HuH-7 (cell line): Measurements from ENCODE around the gene MAGEA11.
"Not testable (repeated sequence)": the region's sequence is repeated elsewhere in the genome, so short reads cannot be mapped to it uniquely, and the experiment has no call there.

Experiments used
- DNase-seq: peaks from one replicate; pipeline ENCODE4 v3.0.0; 2011; ENCODE audit warnings: low spot score

Gene MAGEA11, protein sequence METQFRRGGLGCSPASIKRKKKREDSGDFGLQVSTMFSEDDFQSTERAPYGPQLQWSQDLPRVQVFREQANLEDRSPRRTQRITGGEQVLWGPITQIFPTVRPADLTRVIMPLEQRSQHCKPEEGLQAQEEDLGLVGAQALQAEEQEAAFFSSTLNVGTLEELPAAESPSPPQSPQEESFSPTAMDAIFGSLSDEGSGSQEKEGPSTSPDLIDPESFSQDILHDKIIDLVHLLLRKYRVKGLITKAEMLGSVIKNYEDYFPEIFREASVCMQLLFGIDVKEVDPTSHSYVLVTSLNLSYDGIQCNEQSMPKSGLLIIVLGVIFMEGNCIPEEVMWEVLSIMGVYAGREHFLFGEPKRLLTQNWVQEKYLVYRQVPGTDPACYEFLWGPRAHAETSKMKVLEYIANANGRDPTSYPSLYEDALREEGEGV

DNA sequence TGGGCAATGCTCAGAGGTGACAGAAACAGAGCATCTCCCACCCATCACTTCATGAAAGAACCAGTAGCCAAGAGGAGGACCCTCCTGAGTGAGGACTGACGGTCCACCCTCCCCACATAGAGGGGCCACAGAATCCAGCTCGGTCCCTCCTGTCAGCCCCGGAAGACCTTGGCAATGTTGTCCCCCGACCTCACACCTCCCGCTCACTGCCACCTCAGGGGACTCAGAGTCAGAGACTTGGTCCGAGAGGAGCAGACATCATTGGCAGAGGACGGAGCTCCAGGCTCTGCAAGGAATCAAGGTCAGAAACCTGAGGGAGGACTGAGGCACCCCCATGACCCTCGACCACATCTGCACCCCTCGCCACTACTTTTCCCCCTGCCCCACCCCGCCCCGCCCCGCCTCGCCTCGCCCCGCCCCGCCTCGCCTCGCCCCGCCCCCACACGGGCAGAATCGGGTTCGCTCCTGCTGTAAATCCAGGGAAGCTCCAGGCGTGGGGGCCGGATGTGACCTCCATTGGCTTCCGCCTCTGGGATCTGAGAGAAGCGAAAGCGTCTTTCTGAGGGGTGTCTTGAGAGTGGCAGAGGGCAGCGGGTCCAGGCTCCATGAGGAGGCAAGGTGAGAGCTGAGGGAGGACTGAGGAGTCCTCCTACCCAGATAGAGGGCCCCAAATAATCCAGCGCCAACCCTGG is at the start of gene MAGEA11:
Gene MAGEA11 (plus strand): TSS at position 516 of the 692 bp plus-strand sequence. CDS start 1,100 bp downstream, outside the sequence.
- no peak for DNase-seq

DNA sequence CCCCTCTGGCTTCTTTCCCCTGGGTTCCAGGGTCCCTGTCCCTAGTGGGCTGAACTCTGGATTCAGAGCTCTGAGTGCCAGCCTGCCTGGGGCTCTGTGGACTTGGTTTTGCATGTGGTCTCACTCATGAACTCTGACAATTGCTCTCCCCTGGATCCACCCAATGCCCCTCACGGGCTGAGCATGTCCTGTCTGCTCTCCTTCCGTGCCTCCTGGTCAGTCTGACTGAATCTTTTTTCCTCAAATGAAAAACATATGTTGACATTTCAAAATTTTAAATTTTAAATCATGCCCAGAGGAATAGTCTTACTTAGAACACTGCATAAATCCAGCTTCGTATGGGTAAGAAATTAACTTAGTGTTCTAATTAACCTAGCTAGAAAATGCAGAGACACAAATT is 36.8 kb upstream of the MAGEA11 start:
- not testable (repeated sequence) for DNase-seq

DNA sequence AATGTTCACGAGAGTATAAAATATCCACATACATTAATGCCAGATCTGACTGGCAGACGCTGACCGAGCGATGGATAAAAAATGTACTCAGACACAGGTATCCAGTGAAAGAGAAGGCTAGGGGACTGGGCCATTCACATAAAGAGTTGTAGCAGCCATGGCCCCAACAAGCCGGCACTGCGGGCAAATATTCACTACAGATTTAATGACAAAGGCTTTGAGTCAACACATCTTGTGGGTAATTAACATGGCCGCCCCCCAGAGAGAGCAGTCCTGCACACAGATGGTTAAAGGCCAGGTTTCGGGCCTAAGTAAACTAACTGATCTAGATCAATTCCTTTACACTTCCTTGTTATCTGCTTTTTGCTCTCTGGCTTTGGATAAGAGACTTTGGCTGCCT is 36.3 kb upstream of the MAGEA11 start:
- not testable (repeated sequence) for DNase-seq

DNA sequence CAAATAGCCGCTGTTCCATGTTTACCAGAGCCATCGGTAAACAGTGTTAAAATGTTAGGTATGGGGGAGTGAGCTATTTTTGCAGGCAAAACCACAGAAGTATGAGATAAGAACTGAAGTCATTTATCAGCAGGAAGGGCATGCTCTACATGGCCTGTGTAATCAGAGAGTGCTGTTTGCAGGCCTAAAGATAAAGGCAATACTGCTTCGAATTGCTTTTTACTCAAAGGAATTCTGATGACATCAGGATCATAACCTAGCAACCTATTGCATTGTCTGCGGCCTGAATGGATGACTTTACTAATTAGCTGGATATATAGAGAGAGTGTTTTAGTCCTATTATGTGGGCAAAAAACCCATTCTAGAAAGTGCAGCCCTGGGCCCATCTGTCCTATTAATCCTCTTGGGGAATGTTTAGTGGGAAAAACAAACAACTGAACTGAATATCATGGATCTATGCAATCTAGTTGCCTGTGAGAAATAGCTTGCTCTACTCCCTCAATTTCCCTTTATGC is 32.6 kb upstream of the MAGEA11 start:
- not testable (repeated sequence) for DNase-seq

DNA sequence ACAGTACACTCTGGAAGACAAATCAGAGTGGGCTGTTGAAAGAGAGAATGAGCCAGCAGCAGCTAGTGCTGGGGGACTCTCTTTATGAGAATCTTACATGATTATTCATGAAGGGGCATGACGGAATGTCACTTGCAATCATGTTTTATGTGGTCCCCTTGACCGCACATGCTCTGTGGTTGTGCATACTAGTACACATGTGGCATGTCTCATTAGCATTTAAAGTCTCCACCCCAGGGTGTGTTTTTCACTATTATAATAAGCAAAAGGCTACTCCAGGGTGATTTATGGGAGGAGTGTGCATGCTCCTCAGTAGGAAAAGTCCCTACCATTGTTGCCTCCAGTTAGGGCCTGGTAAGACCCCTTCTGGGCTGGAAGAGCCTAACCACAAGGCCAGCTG is 30.7 kb upstream of the MAGEA11 start:
- no peak for DNase-seq

DNA sequence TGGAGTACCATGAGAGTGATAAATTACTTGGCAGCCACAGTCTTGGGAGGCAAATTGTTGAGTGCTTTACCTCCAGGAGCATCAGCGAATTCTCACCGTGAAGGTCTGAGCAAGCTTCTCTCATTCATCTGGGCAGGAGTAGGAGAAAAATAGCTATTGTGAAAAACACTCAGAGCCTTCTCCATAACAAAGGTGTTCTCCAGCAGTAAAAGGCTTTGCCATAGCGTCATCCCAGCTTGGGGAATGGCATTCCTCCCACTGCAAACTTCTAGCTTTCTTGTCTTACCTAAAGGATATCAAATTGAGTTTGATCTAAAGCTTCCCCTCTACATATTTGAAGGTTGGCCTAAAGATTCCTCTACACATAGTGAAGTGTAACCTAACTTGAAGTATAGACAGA is 29.8 kb upstream of the MAGEA11 start:
- no peak for DNase-seq

DNA sequence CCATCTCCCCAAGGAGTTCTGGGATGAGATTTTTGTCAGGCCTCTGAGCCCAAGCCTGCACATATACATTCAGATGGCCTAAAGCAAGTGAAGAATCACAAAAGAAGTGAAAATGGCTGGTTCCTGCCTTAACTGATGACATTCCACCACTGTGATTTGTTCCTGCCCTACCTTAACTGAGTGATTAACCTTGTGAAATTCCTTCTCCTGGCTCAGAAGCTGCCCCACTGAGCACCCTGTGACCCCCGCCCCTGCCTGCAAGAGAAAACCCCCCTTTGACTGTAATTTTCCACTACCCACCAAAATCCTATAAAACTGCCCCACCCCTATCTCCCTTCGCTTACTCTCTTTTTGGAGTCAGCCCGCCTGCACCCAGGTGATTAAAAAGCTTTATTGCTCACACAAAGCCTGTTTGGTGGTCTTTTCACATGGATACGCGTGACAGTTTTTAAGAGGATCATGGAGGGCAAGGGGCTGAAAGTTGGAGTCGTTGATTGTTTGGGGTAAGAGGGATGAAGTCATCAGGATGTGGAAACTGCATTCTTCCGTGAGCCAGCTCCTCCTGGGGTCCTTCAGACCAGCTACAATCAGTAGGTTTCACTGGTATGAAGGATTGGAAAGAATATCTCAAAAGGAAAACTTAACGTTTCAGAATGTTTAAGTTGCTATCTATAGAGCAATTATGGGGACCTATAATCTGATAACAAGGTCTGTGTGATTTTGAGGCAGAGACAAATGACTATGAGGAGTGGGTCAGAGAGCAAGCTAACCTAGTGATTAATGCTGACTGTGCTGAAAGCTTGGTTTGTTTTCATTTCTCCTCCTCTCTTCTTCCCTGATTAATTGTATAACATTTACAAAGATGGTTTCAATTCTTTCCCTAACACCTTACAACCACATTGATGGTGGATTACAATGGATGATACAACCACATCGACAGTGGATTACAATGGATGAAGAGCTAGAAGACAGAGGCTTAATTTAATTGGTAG is 28.6 kb upstream of the MAGEA11 start:
- DNase-seq: no peak

DNA sequence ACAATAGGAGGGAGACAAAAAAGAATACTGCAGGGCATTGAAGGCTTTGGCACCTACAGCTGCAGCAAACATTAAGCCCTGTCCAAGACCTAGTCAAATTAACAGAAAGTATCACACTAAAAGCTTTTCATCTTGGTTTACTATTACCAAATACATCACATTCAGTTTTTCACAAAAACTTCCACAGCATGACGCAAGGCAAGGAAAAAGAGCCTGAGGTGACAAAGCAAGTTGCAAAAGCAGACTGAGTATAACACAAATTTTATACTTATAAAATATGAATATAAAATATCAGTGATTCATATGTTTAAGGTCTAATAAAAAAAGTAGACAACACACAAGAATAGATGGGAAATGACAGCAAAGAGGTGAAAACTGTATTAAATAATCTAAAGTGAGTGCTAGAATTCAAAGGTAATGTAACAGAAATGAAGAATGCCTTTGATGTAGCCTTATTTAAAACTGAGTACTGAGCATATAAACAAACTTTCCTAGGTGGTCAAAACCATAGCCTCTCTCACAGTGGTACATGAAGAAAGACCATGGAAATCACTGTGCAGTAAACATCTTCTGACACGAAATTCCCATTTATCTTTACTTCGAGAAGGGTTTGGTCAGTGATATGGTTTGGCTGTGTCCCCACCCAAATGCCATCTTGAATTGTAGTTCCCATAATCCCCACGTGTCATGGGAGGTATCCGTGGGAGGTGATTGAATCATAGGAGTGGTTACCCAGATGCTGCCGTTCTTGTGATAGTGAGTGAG is 27.7 kb upstream of the MAGEA11 start:
- DNase-seq: no peak

DNA sequence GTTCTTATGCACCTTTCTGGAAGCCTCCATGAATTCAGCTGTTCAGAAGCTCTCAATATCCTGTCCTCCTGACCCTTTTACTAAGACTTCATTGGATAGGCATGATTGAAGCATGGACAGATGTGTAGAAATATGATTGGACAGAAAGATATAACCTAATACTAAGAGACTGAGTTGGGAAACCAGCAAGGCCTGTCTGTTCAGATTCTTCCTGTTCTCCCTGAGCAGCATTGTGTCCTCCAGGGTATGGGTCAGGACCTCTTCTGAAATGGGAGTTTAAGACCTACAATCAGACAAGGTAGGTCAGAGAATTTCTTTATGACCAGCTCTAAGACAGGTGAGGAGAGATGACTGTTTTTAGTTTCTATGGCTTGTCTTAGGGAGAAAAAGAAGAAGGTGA is 23.9 kb upstream of the MAGEA11 start:
- no peak for DNase-seq

DNA sequence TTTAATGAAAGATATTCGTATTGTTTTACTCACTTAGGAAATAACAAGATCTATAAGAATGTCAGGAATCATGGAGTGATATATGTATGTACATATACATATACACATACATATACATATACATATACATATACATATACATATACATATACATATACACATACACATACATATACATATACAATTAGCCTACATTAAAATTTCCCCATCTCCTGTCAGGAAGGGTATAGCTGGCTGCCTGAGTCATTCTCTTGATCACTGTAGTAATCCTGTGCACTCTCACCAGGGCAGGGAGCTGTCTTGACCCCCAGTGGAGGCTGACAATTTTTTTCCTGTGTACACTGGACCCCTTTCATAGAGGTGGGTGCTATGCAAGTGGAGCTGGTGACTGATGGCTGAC is 23.3 kb upstream of the MAGEA11 start:
- DNase-seq: no peak

DNA sequence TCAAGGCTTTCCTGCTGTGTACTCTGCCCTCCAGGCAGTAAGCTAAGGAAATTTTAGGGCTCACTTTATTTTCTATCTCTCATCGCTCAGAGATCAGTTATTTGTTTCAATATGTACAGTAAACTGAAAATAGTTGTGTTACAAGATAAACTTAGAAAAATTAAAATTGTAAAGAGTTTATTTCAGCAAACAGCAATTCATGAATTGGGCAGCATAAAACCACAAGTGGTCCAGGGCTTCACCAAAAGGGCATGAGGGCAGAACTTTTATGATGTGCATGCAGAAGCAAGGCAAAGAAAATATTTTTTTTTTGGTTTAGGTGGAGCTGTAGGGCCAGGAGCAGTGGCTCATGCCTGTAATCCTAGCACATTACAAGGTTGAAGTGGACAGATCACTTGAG is 20.1 kb upstream of the MAGEA11 start:
- DNase-seq: no peak

DNA sequence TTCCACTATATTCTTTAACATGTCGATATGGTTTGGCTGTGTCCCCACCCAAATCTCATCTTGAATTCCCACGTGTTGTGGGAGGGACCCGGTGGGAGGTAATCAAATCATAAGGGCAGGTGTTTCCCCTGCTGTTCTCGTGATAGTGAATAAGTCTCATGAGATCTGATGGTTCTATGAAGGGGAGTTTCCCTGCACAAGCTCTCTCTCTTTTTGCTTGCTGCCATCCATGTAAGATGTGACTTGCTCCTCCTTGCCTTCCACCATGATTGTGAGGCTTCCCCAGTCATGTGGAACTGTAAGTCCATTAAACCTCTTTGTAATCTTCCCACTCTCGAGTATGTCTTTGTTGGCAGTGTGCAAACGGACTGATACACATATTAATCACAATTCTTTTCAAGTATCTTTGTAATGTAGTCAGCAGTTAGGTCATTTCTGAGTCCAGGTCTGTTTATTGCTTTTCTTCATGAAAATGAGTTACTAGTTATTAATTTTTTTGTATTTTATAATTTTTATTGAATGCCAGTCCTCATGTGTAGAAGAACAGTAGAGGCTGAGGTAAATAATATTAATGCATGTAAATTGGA is 19.1 kb upstream of the MAGEA11 start:
- not testable (repeated sequence) for DNase-seq

DNA sequence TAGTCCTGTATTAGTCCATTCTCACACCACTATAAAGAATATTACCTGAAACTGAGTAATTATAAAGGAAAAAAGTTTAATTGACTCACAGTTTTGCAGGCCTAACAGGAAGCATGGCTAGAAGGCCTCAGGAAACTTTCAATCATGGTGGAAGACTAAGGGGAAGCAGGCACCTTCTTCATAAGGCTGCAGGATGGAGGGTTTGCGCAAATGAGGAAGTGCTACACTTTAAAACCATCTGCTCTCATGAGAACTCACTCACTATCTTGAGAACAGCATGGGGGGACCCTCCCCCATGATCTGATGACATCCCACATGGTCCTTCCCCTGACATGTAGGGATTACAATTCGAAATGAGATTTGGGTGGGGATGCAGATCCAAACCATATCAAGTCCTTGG is 12.1 kb upstream of the MAGEA11 start:
- no peak for DNase-seq

DNA sequence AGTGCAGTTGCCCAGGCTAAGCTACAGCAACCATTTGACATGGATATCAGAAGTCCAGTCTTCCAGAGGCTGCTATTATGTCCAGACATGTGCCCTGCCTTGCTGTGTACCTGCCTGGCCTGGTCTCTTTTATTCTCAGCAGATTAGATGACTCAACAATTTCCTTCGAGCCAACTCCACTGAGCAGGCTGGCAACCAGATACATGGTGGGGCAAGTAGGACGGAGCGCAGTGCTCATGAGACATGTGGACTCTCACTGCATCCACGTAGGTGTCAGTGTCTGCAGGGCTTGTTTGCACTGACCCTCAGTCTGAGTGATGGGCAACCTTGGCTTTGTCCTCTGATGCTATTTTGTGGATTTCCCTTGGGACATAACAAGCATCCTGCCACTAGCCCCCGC is 7.2 kb upstream of the MAGEA11 start:
- DNase-seq: no peak

DNA sequence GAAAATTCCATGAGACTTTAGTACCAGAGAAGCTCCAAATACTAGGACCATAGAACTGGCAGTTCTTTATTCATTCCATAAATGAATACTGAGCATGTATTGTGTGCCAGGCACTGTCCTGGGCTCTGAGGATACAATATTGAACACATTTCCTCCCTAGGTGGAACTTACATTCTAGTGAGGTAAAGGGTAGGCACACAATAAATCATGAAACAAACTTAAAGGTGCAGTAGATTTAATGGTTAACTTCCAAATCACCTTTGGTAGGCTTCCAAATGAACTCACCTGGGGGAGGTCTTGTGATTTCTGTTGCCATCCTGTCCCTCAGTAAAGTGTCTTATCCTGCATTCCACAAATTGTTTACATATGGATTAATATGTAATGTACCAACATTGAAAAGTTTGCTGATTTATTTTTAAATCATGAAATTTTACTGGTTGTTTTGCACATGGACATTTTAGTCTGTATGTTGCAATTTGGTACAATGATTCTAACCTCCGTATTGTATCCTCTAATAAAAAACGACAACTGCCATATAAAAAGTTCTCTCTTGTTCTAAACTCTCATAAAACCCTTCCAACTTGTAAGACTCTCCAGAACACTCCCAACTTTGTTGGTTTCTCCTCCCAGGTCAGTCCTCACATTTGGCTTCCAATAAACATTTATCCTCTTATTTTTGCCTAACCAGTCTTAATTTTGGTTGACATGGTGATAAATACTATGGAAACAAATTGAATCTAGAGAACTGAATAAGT is 4.5 kb upstream of the MAGEA11 start:
- no peak for DNase-seq

DNA sequence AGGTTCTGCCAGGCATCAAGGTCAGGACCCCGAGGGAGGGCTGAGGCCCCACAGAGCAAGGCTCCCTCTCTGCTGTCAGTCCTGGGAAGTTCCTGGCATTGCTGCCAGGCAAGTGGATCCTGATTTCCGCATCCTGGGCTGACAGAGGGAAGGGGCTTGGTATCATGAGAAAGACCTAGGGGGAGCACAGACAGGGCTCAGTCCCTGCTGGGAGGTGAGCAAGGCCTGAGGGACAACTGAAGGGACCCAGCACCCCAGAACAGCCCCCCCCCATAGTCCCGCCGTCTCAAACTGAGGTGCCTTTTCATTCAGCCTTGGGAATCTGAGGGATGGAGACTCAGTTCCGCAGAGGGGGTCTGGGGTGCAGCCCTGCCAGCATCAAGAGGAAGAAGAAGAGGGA is 971 bp downstream of the MAGEA11 start:
- no peak for DNase-seq

DNA sequence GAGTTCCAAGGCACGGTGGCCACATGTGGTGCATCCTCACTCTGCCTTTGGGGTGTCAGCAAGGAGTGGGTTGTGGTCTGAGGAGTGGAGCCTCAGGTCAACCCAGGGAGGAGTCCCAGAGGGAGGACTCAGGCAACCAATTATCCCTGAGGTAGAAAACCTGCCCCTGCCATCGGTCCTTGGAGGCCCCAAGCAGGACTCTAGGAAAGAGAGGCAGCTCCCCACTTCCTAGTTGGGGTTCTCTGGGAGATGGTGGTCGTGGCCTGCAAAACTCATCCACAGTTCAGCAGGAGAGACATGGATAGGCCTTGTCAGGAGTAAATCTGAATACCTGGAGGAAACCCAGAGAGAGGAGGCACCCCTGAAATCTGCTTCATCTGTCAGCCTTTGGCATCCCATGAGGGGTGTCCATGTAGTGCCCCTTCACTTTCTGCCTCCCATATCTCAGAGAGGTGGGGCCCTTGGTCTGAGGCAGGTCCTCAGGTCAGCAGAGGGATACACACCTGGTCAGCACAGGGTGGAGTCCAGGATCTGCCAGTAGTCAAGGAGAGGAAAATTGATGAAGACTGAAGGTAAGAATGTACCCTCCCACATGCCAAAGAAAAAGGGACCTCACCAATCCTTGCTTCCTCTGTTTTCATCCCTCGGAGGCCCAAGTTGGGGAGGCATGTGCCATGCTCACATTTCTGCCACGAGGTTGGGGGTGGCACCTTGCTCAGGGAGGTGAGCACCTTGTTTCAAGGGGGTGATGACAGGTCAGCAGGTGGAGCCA is 1.6 kb downstream of the MAGEA11 start:
- no peak for DNase-seq

DNA sequence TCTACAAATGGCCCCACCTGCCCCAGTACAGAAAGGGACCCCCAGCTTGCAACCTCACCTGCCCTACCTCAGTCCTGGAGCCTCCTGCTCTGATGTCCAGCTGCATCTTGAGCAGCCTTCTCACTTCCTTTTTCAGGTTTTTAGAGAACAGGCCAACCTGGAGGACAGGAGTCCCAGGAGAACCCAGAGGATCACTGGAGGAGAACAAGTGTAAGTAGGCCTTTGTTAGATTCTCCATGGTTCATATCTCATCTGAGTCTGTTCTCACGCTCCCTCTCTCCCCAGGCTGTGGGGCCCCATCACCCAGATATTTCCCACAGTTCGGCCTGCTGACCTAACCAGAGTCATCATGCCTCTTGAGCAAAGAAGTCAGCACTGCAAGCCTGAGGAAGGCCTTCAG is 3.6 kb downstream of the MAGEA11 start:
- DNase-seq: no peak

DNA sequence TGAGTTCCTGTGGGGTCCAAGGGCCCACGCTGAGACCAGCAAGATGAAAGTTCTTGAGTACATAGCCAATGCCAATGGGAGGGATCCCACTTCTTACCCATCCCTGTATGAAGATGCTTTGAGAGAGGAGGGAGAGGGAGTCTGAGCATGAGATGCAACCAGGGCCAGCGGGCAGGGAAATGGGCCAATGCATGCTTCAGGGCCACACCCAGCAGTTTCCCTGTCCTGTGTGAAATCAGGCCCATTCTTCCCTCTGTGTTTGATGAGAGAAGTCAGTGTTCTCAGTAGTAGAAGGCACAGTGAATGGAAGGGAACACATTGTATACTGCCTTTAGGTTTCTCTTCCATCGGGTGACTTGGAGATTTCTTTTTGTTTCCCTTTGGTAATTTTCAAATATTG is 4.8 kb downstream of the MAGEA11 start:
- no peak for DNase-seq
